Fibroblast of mammary gland (primary cell): ENCODE measurements around the gene KPNA1.
A peak's percentile ranks its signal among the peaks of the same experiment; 100 is the strongest.
"Not testable (repeated sequence)": the region's sequence is repeated elsewhere in the genome, so short reads cannot be mapped to it uniquely, and the experiment has no call there.

Experiments
- DNase-seq: peaks from one replicate; pipeline ENCODE4 v3.0.0-alpha.2; 2010; ENCODE audit warnings: low read depth
- H3K4me3 ChIP-seq: 2 replicates; pipeline ENCODE4 v1.5.1; 2011; ENCODE audit warnings: low read depth, mild to moderate bottlenecking, low read length, moderate library complexity; ENCODE audit not compliant: control insufficient read depth
- TF ChIP-seq, protein P1 (sequence below): conservative IDR thresholded peaks from 2 replicates; pipeline ENCODE4 v1.5.1; 2011; ENCODE audit warnings: low read depth, low read length, inconsistent platforms; ENCODE audit not compliant: control insufficient read depth, insufficient read depth

KPNA1 gene

DNA sequence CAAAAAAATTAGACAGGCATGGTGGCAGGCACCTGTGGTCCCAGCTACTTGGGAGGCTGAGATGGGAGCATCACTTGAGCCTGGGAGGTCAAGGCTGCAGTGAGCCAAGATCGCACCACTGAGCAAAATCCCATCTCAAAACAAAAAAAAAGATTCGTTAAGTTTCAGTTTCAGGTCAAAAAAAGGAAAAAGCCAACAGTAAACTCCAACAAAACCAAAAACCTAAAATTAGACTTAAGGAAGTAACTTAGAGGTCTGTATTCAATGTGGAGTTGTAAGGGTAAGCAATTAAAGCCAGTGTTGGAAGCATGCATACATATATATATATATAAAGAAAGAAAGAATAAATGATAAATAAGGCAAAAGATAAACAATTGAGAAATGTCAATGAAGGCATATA lies 11.8 kb downstream of the KPNA1 start:
- TF ChIP-seq, protein P1, sequence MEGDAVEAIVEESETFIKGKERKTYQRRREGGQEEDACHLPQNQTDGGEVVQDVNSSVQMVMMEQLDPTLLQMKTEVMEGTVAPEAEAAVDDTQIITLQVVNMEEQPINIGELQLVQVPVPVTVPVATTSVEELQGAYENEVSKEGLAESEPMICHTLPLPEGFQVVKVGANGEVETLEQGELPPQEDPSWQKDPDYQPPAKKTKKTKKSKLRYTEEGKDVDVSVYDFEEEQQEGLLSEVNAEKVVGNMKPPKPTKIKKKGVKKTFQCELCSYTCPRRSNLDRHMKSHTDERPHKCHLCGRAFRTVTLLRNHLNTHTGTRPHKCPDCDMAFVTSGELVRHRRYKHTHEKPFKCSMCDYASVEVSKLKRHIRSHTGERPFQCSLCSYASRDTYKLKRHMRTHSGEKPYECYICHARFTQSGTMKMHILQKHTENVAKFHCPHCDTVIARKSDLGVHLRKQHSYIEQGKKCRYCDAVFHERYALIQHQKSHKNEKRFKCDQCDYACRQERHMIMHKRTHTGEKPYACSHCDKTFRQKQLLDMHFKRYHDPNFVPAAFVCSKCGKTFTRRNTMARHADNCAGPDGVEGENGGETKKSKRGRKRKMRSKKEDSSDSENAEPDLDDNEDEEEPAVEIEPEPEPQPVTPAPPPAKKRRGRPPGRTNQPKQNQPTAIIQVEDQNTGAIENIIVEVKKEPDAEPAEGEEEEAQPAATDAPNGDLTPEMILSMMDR: no peak
- no peak overlapping the region for H3K4me3 ChIP-seq
- no peak for DNase-seq

DNA sequence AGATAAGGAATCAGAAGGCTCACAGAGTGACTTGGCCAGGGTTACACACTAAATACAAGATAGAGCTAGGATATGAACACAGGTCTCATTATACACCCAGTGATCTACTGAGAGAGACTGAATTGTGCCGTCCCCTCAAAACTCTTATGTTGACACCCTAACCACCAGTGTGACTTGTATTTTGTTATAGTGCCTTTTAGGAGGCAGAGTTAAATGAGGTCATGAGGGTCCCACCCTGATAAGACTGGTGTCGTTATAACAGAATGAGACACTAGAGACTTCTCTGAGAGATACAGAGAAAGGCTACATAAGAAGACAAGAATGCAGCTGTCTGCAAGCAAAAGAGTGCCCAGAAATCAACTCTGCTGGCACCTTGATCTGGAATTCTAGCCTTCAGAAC lies 12.6 kb downstream of the KPNA1 start:
- H3K4me3 ChIP-seq: no peak overlapping the region
- TF ChIP-seq, protein P1: no peak
- no peak for DNase-seq

DNA sequence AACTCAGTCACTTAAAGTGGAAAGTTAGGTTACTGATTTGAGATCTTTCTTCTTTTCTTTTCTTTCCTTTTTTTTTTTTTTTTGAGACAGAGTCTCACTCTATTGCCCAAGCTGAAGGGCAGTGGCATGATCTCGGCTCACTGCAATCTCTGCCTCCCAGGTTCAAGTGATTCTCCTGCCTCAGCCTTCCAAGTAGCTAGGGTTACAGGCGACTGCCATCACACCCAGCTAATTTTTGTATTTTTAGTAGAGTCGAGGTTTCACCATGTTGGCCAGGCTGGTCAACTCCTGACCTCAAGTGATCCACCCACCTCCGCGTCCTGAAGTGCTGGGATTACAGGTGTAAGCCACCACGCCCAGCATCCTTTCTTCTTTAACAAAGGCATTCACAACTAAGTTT lies 13.8 kb downstream of the KPNA1 start:
- not testable (repeated sequence) for H3K4me3 ChIP-seq, DNase-seq

DNA sequence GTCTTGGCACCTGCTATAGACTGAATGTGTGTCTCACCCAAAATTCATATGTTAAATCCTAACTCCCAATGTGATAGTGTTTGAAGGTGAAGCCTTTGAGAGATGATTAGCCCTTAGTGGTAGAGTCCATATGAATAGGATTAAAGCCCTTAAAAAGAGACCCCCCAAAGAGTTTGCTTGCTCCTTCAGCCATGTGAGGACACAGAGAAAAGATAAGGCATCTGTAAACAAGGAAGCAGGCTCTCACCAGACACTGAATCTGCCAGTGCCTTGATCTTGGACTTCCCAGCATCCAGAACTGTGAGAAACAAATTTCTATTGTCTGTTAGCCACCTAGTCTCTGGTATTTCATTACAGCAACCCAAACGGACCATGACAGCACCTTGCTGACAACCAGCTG lies 16.6 kb downstream of the KPNA1 start:
- TF ChIP-seq, protein P1: no peak
- H3K4me3 ChIP-seq: no peak overlapping the region
- DNase-seq: no peak

DNA sequence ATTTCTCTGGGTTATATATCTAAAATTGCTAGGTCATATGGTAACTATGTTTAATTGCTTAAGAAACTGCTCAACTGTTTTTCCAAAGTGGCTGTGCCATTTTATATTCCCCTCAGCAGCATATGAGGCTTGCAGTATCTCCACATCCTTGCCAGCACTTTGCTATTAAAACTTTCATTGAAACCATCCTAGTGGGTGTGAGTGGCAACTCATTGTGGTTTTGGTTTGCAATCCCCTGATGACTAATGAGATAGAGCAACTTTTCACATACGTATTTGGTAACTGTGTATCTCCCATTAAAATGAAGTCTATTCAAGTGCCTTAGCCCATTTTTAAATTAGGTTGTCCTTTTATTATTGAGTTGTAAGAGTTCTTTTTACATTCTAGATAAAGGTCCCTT lies 17.3 kb downstream of the KPNA1 start:
- DNase-seq: peak; percentile 94
- no peak overlapping the region for H3K4me3 ChIP-seq
- TF ChIP-seq, protein P1: no peak

DNA sequence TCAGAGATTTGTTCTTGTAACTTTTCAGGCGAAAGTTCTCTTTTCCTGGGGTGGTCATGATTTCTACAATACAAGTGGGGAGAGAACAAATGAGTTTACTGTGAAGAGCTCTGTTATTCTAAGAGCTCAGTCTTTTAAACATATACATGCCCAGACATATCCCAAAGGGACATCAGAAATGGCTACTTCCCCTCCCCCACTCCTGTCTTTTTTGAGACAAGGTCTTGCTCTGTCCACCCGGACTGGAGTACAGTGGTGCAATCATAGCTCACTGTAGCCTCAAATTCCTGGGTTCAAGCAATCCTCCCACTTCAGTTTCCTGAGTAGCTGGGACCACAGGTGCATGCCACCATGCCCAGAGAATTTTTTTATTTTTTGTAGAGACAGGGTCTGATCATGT lies 18.2 kb downstream of the KPNA1 start:
- TF ChIP-seq, protein P1: no peak
- H3K4me3 ChIP-seq: no peak overlapping the region
- no peak for DNase-seq

DNA sequence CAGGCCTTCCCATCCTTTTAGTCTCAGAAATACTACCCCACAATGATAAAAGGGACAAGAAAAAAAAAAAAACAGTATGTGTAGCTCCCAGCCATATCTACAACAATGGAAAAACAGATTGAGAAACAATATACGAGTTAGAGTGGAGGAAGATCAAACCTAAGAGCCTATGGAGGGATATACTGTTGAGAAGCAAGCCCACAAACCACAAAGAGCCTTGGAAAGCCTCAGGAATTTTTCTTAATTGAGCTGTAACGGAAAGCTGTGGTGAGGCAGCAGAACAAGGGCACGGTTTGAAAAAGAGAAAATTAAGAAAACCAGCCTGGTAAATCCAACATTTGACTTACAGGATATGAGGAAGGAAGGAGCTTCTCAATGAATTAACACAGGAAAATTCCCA lies 21.4 kb downstream of the KPNA1 start:
- TF ChIP-seq, protein P1: no peak
- H3K4me3 ChIP-seq: no peak overlapping the region
- peak; percentile 59 for DNase-seq
